ENCODE results near the gene TFPI. TPM values are rescaled to one million over a fixed set of nuclear protein-coding genes. Genes with fewer than 3 reads are reported as not detected.

Gene TFPI
- total and polyA plus RNA-seq, 2 of the 8 experiments (the other 6 are each of a cell fraction or from before 2014, with no cell fraction given), result 2.0 to 7.1 TPM

GRCh38 chr2:187549951-187550555, 4.2 kb downstream of the TFPI start:
- FAIRE-seq (no peak), DNase-seq (ENCODE audit: low read depth in 1 of 2, low spot score in 2 of 2) (no peak)
- Histone ChIP-seq H4K20me1 (replicated peaks in 1 of 2; ENCODE audit: control insufficient read depth in 1 of 2, insufficient read depth in 2 of 2, low read length in 2 of 2) (no peaks in the 10 kb centered on the region), H3K23me2 (ENCODE audit: low read depth, low read length) (no peaks in the 10 kb centered on the region), H4K5ac (ENCODE audit: insufficient read length, low read depth, low read length) (no peak overlapping the region), H3K9me3 (ENCODE audit: insufficient read depth in 2 of 2, low read depth in 1 of 2, low read length in 1 of 2) (no peaks in the 10 kb centered on the region), H3K79me2 (ENCODE audit: control insufficient read depth in 1 of 2, insufficient read depth in 2 of 2, low read length in 2 of 2) (no peaks in the 10 kb centered on the region), H4K8ac (ENCODE audit: extremely low read depth, insufficient read depth, low read length) (no peak overlapping the region), H3K23ac (ENCODE audit: insufficient read length) (no peak overlapping the region), H4K91ac (replicated peaks; ENCODE audit: insufficient read length, low read length) (no peak overlapping the region), H3K9ac (replicated peaks in 1 of 4; ENCODE audit: extremely low read depth in 1 of 4, low read depth in 3 of 4, low read length in 3 of 4) (no peak overlapping the region), H2BK12ac (ENCODE audit: low read depth, low read length) (no peak overlapping the region), H3K14ac (ENCODE audit: insufficient read length) (no peak overlapping the region), H3K27me3 (replicated peaks in 1 of 4; ENCODE audit: control insufficient read depth in 3 of 4, extremely low read depth in 1 of 4, insufficient read depth in 3 of 4, low read length in 3 of 4) (no peaks in the 10 kb centered on the region), H2BK20ac (ENCODE audit: low read length) (no peak overlapping the region), H2BK15ac (ENCODE audit: low read length) (no peak overlapping the region), H2AK5ac (ENCODE audit: low read depth, low read length) (no peak overlapping the region), H2BK5ac (ENCODE audit: low read depth, low read length) (no peak overlapping the region), H3K27ac (ENCODE audit: low read depth, low read length) (no peak overlapping the region), H3K79me1 (ENCODE audit: low read depth, low read length) (no peaks in the 10 kb centered on the region), H3K4ac (replicated peaks; ENCODE audit: insufficient read length, low read depth, low read length) (no peak overlapping the region), H2BK120ac (replicated peaks; ENCODE audit: low read depth, low read length) (no peak overlapping the region), H3K36me3 (ENCODE audit: control insufficient read depth in 2 of 4, insufficient read depth in 4 of 4, low read length in 3 of 4) (no peaks in the 10 kb centered on the region), H3K4me2 (ENCODE audit: insufficient read depth in 1 of 2, low read depth in 2 of 2, low read length in 2 of 2) (no peak overlapping the region), H3K56ac (replicated peaks; ENCODE audit: insufficient read length, low read depth, low read length) (no peak overlapping the region), H2AFZ (ENCODE audit: low read length) (no peak overlapping the region), H3K4me3 (ENCODE audit: extremely low read depth in 1 of 4, insufficient read depth in 2 of 4, low read depth in 3 of 4, low read length in 4 of 4) (no peak overlapping the region), H3K4me1 (replicated peaks in 1 of 4; ENCODE audit: control insufficient read depth in 3 of 4, insufficient read depth in 4 of 4, low read length in 3 of 4) (peaks cover 0 to 5% (median 1%) of the 10 kb centered on the region in 4 experiments; a peak in 3 of 7 replicates), H3K18ac (ENCODE audit: extremely low read depth, low read length) (no peak overlapping the region)
- ChIA-PET CTCF (ENCODE audit: partially characterized antibody) (interaction anchor here (2.4 kb wide), 1 partner anchor 51 kb away, joined by 7 read pairs; no protein-coding TSS in a partner anchor), POLR2A (ENCODE audit: partially characterized antibody) (interaction anchor here (1.5 kb wide), 1 partner anchor 31 kb away, joined by 3 read pairs; no protein-coding TSS in a partner anchor)
- 93% methylated on average over 3 of the region's 3 CpGs; no CpG with 5 or more reads in 1 of the 2 experiments for whole genome bisulfite sequencing, 2 experiments (ENCODE audit: extremely low coverage in 1 of 2, insufficient coverage in 1 of 2, insufficient read length in 1 of 2, insufficient replicate concordance in 2 of 2, low coverage in 1 of 2, low lambda C conversion rate in 2 of 2, missing lambda C conversion rate in 1 of 2)
- TF ChIP-seq RFX5 (IDR thresholded peaks at IDR 0.05; ENCODE audit: borderline replicate concordance, low read depth, low read length), result no peak
- TF ChIP-seq ZNF274 (IDR thresholded peaks at IDR 0.05; ENCODE audit: borderline replicate concordance, extremely low read depth, low read length), result no peak
- TF ChIP-seq HDAC6 (IDR thresholded peaks at IDR 0.05; ENCODE audit: low read depth, low read length), result no peak
- no peak for TF ChIP-seq TEAD4 (IDR thresholded peaks at IDR 0.05; ENCODE audit: low read depth, low read length)
- no peak for TF ChIP-seq TCF12 (IDR thresholded peaks at IDR 0.05; ENCODE audit: low read depth, low read length)
- TF ChIP-seq EP300 (IDR thresholded peaks at IDR 0.05; ENCODE audit: borderline replicate concordance in 1 of 2, low read depth in 2 of 2, low read length in 2 of 2), result no peak
- TF ChIP-seq BRCA1 (IDR thresholded peaks at IDR 0.05; ENCODE audit: low read depth, low read length), result no peak
- no peak for TF ChIP-seq USF2 (IDR thresholded peaks at IDR 0.05; ENCODE audit: low read length)
- TF ChIP-seq CREB1 (IDR thresholded peaks at IDR 0.05), result no peak
- no peak for TF ChIP-seq CTCF (IDR thresholded peaks at IDR 0.05; ENCODE audit: control extremely low read depth in 1 of 3, insufficient read depth in 1 of 3, low read depth in 1 of 3, low read length in 3 of 3)
